K562 (cell line): ENCODE data around the gene ZCWPW1. TPM values are rescaled to one million over a fixed set of nuclear protein-coding genes. Genes with fewer than 3 reads are reported as not detected.
A peak's percentile ranks its signal among the peaks of the same experiment; 100 is the strongest.

Experiments
- EP400 ChIP-seq: fragments of 450-650 bp; IDR thresholded peaks from 2 replicates; pipeline ENCODE4 v1.6.1; 2017; ENCODE audit warnings: antibody characterized with exemption, mild to moderate bottlenecking, moderate library complexity
- ERF ChIP-seq: fragments of 450-650 bp; formaldehyde crosslinking; IDR thresholded peaks from 2 replicates; pipeline ENCODE4 v1.4.0; 2020; ENCODE audit warnings: mild to moderate bottlenecking, mixed read lengths
- FOXA3 ChIP-seq, 2 experiments: fragments of 450-650 bp in 1 of 2; sonication (generic) in 1 of 2; formaldehyde crosslinking; IDR thresholded peaks in 1 of 2; conservative IDR thresholded peaks in 1 of 2; 2 replicates each; pipeline versions ENCODE4 v1.4.0 to v1.8.0; 2020 to 2022; ENCODE audit warnings: mild to moderate bottlenecking in 2 of 2, missing genetic modification reagents in 1 of 2
- GTF2E2 ChIP-seq: fragments of 200-800 bp; sonication (Bioruptor generic); IDR thresholded peaks from 2 replicates; pipeline ENCODE4 v1.6.1; 2016; ENCODE audit warnings: missing genetic modification characterization, missing compliant biosample characterization
- KDM5B ChIP-seq: fragments of 200-600 bp; sonication (generic); IDR thresholded peaks from 2 replicates; pipeline ENCODE4 v1.6.1; 2012; ENCODE audit warnings: low read depth, mild to moderate bottlenecking, moderate library complexity, low read length, control low read depth, inconsistent platforms; ENCODE audit not compliant: insufficient replicate concordance
- KLF1 ChIP-seq: fragments of 450-650 bp; IDR thresholded peaks from 2 replicates; pipeline ENCODE4 v1.6.1; 2016; ENCODE audit warnings: missing genetic modification characterization, missing compliant biosample characterization
- NFE2L1 ChIP-seq: fragments of 450-650 bp; IDR thresholded peaks from 2 replicates; pipeline ENCODE4 v1.6.1; 2016; ENCODE audit warnings: missing genetic modification characterization, low read depth, mild to moderate bottlenecking, missing compliant biosample characterization, moderate library complexity, borderline replicate concordance
- NRF1 ChIP-seq, 2 experiments: fragments of 450-650 bp; IDR thresholded peaks in 1 of 2; conservative IDR thresholded peaks in 1 of 2; 2 replicates each; pipeline ENCODE4 v1.6.1; 2014; ENCODE audit warnings: mild to moderate bottlenecking in 2 of 2
- RNF2 ChIP-seq: sonication (generic); IDR thresholded peaks from 2 replicates; pipeline ENCODE4 v1.6.1; 2016
- SIN3B ChIP-seq: fragments of 450-650 bp; IDR thresholded peaks from 2 replicates; pipeline ENCODE4 v1.6.1; 2017; ENCODE audit warnings: low read depth, mild to moderate bottlenecking, moderate library complexity
- SREBF2 ChIP-seq: sonication (generic); formaldehyde crosslinking; IDR thresholded peaks from 2 replicates; pipeline ENCODE4 v1.4.0; 2020; ENCODE audit warnings: mild to moderate bottlenecking, missing genetic modification reagents
- SRF ChIP-seq, 2 experiments: fragments of 250-450, 450-650 bp in 1 of 2; sonication (Bioruptor Pico) in 1 of 2; sonication (generic) in 1 of 2; formaldehyde crosslinking; IDR thresholded peaks; 2 replicates each; pipeline versions ENCODE4 v1.5.0 to v1.5.1; 2020 to 2022; ENCODE audit warnings: mild to moderate bottlenecking in 1 of 2, missing genetic modification reagents in 1 of 2
- TEAD4 ChIP-seq, 2 experiments: sonication (generic) in 1 of 2; formaldehyde crosslinking in 1 of 2; IDR thresholded peaks; 2 replicates each; pipeline versions ENCODE4 v1.6.1 to v1.8.0; 2012 to 2022; ENCODE audit warnings: borderline replicate concordance in 1 of 2, inconsistent platforms in 1 of 2, low read length in 1 of 2, mild to moderate bottlenecking in 1 of 2, missing genetic modification reagents in 1 of 2
- U2AF1 ChIP-seq: fragments of 200-400 bp; formaldehyde crosslinking; optimal IDR thresholded peaks from 2 replicates; pipeline ENCODE3; 2017; ENCODE audit warnings: mild to moderate bottlenecking, low read depth, low read length, moderate library complexity
- ZNF3 ChIP-seq: fragments of 250-450 bp; sonication (Bioruptor Pico); IDR thresholded peaks from 2 replicates; pipeline ENCODE4 v1.5.0; 2021; ENCODE audit warnings: mild to moderate bottlenecking, moderate library complexity
- polyA plus RNA-seq, 8 experiments: library from polyadenylated mRNA; depleted of rRNA in 4 of 8; stranded (reverse) in 5 of 8; unstranded in 3 of 8; fragments of >200 nt; fragmentation: Nextera tagmentation in 2 of 8; fragmentation: Illumina TruSeq in 1 of 8; extraction: Ambion mirVana in 2 of 8; extraction: Trizol in 1 of 8; gene quantifications; 2 replicates each; pipeline versions ENCODE4 v1.2.1 to v1.2.3, GENCODE V29; 2011 to 2014; ENCODE audit warnings: inconsistent platforms in 1 of 8, missing spikeins in 1 of 8
- total RNA-seq, 7 experiments: library from RNA; depleted of rRNA in 6 of 7; stranded (reverse); fragments of >200 nt in 6 of 7; fragmentation: Illumina TruSeq in 2 of 7; extraction: Trizol in 2 of 7; gene quantifications; 2 replicates each; pipeline versions ENCODE4 v1.2.1 to v1.2.3, GENCODE V29; 2011 to 2021; ENCODE audit warnings: low replicate concordance in 1 of 7
- TF ChIP-seq, protein P1 (sequence below), 2 experiments: fragments of 450-650 bp in 1 of 2; sonication (generic) in 1 of 2; formaldehyde crosslinking in 1 of 2; IDR thresholded peaks in 1 of 2; conservative IDR thresholded peaks in 1 of 2; 2 replicates each; pipeline versions ENCODE4 v1.6.1 to v1.8.1; 2016 to 2023; ENCODE audit warnings: mild to moderate bottlenecking in 2 of 2, moderate library complexity in 2 of 2, inconsistent platforms in 1 of 2, missing genetic modification reagents in 1 of 2
- TF ChIP-seq, protein P2 (sequence below): fragments of 250-450 bp; sonication (Bioruptor Pico); IDR thresholded peaks from 2 replicates; pipeline ENCODE4 v1.8.0; 2022; ENCODE audit warnings: inconsistent platforms
- TF ChIP-seq, protein P3 (sequence below), 2 experiments: IDR thresholded peaks; 2 replicates each; pipeline ENCODE4 v1.6.1; 2012; ENCODE audit warnings: improper control_type of control experiment in 2 of 2, low read depth in 2 of 2, low read length in 2 of 2, borderline replicate concordance in 1 of 2

The ZCWPW1 gene
- total and polyA plus RNA-seq, 9 of the 15 experiments (the other 6 are each of a cell fraction or from before 2014, with no cell fraction given), result 0.18 to 1.7 (median 1.2) TPM

- TF ChIP-seq NFE2L1 (no peak), RNF2 (peak; percentile 48; the same call in 1 of the 2 replicates), SIN3B (peak; percentile 67), U2AF1 (peak; percentile 82), EP400 (peak; percentile 69; the same call in 1 of the 2 replicates), ZNF3 (no peak), NRF1 (conservative IDR thresholded peaks at IDR 0.05 in 1 of 2, IDR thresholded peaks at IDR 0.05 in 1 of 2) (0 out of 4 replicates have a peak, but pooled peaks of 1 of the 2 experiments have one; percentile 17), SRF (CRISPR knock-in tag; IDR thresholded peaks at IDR 0.05) (no peak; a peak in 1 of 4 replicates), ERF (peak; percentile 5; the same call in 1 of the 2 replicates), SREBF2 (CRISPR knock-in tag) (peak; percentile 89; the same call in 1 of the 2 replicates), GTF2E2 (tag) (peak; percentile 76; the same call in 1 of the 2 replicates), TEAD4 (IDR thresholded peaks at IDR 0.05; ENCODE audit: low read length) (0 out of 2 replicates have a peak, but pooled peaks have one; percentile 29), TEAD4 (CRISPR knock-in tag; IDR thresholded peaks at IDR 0.05; ENCODE audit: borderline replicate concordance) (no peak), FOXA3 (CRISPR knock-in tag; conservative IDR thresholded peaks at IDR 0.05 in 1 of 2, IDR thresholded peaks at IDR 0.05 in 1 of 2) (peak in 1 of 2 experiments; percentile 55; a peak in 1 of 4 replicates), KDM5B (peak; percentile 46), KLF1 (no peak)
- TF ChIP-seq, protein P1, sequence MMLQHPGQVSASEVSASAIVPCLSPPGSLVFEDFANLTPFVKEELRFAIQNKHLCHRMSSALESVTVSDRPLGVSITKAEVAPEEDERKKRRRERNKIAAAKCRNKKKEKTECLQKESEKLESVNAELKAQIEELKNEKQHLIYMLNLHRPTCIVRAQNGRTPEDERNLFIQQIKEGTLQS (IDR thresholded peaks at IDR 0.05), result no peak
- TF ChIP-seq, protein P1 (CRISPR knock-in tag; conservative IDR thresholded peaks at IDR 0.05), result 0 out of 2 replicates have a peak, but pooled peaks have one; percentile 48
- TF ChIP-seq, protein P2, sequence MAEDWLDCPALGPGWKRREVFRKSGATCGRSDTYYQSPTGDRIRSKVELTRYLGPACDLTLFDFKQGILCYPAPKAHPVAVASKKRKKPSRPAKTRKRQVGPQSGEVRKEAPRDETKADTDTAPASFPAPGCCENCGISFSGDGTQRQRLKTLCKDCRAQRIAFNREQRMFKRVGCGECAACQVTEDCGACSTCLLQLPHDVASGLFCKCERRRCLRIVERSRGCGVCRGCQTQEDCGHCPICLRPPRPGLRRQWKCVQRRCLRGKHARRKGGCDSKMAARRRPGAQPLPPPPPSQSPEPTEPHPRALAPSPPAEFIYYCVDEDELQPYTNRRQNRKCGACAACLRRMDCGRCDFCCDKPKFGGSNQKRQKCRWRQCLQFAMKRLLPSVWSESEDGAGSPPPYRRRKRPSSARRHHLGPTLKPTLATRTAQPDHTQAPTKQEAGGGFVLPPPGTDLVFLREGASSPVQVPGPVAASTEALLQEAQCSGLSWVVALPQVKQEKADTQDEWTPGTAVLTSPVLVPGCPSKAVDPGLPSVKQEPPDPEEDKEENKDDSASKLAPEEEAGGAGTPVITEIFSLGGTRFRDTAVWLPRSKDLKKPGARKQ (CRISPR knock-in tag), result no peak
- TF ChIP-seq, protein P3, sequence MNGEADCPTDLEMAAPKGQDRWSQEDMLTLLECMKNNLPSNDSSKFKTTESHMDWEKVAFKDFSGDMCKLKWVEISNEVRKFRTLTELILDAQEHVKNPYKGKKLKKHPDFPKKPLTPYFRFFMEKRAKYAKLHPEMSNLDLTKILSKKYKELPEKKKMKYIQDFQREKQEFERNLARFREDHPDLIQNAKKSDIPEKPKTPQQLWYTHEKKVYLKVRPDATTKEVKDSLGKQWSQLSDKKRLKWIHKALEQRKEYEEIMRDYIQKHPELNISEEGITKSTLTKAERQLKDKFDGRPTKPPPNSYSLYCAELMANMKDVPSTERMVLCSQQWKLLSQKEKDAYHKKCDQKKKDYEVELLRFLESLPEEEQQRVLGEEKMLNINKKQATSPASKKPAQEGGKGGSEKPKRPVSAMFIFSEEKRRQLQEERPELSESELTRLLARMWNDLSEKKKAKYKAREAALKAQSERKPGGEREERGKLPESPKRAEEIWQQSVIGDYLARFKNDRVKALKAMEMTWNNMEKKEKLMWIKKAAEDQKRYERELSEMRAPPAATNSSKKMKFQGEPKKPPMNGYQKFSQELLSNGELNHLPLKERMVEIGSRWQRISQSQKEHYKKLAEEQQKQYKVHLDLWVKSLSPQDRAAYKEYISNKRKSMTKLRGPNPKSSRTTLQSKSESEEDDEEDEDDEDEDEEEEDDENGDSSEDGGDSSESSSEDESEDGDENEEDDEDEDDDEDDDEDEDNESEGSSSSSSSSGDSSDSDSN (IDR thresholded peaks at IDR 0.05; ENCODE audit: borderline replicate concordance in 1 of 2, low read depth in 2 of 2, low read length in 2 of 2), result peak; percentile 44 to 61; a peak in 2 of 4 replicates
Measured at GRCh38 chr7:100435401-100436304, 7.2 kb upstream of the ZCWPW1 start (continued).
